HCT116 (cell line): ENCODE results near the gene KRTAP5-5. TPM values are rescaled to one million over a fixed set of nuclear protein-coding genes. Genes with fewer than 3 reads are reported as not detected.
"Not testable (repeated sequence)": the region's sequence is repeated elsewhere in the genome, so short reads cannot be mapped to it uniquely, and the experiment has no call there.

ENCODE experiments used
- ATAC-seq: fragments of 200-7000 bp; cut with Tn5 transposase; 2 replicates; pipeline ENCODE4 v1.9.1; 2020; ENCODE audit warnings: mild to moderate bottlenecking, moderate library complexity
- BruUV-seq: library from RNA; stranded (reverse); fragments of 400-500 nt; replicated peaks from 2 replicates; lab custom pipeline; 2021; lab: Mats Ljungman, UMichigan
- CTCF ChIA-PET: fragments of 300-600 bp; sonication (Branson Sonifier 250); formaldehyde crosslinking; loops from one replicate; lab custom pipeline; 2021; ENCODE audit warnings: antibody characterized with exemption; lab: Charles Lee
- POLR2A ChIA-PET: fragments of 300-600, 350-600 bp; sonication (Branson Sonifier 250); formaldehyde crosslinking; loops from one replicate; lab custom pipeline; 2021; ENCODE audit warnings: antibody characterized with exemption; lab: Charles Lee
- RAD21 ChIA-PET, 2 experiments: fragments of 300-600 bp; sonication (Branson Sonifier 250); formaldehyde crosslinking; loops; one replicate each; lab custom pipeline; 2023; ENCODE audit warnings: low total read pairs in 2 of 2; ENCODE audit not compliant: uncharacterized antibody in 2 of 2, unreplicated experiment in 2 of 2, low non-redundant PET in 1 of 2; lab: Charles Lee
- DNase-seq: peaks from one replicate; pipeline ENCODE4 v3.0.0-alpha.2; 2010; ENCODE audit warnings: low read depth, low spot score
- H2AFZ ChIP-seq: fragments of 200-600 bp; shearing (Covaris generic), sonication (generic); 2 replicates; pipeline ENCODE4 v1.6.1; 2017; ENCODE audit warnings: low read depth, mixed run types, mixed read lengths, antibody characterized with exemption, low read length; ENCODE audit not compliant: poor library complexity, severe bottlenecking
- H3K27ac ChIP-seq: 2 replicates; pipeline ENCODE4 v1.5.1; 2012; ENCODE audit warnings: low read depth, low read length
- H3K27me3 ChIP-seq: fragments of 200-600 bp; sonication (generic); 2 replicates; pipeline ENCODE4 v1.6.1; 2016; ENCODE audit warnings: mixed run types, low read length, mixed read lengths; ENCODE audit not compliant: insufficient read depth
- H3K36me3 ChIP-seq, 2 experiments: fragments of 200-500 bp in 1 of 2; fragments of 200-600 bp in 1 of 2; sonication (Bioruptor generic) in 1 of 2; sonication (generic) in 1 of 2; 2 replicates each; pipeline versions ENCODE4 v1.5.1 to v1.6.1; 2014 to 2016; ENCODE audit warnings: low read length in 2 of 2, inconsistent platforms in 1 of 2, mixed read lengths in 1 of 2, mixed run types in 1 of 2; ENCODE audit not compliant: insufficient read depth in 2 of 2, control insufficient read depth in 1 of 2
- H3K4me1 ChIP-seq, 2 experiments: fragments of 200-600 bp in 1 of 2; sonication (generic) in 1 of 2; 2 replicates each; pipeline versions ENCODE4 v1.5.1 to v1.6.1; 2012 to 2017; ENCODE audit warnings: low read length in 2 of 2, inconsistent platforms in 1 of 2, mild to moderate bottlenecking in 1 of 2, mixed read lengths in 1 of 2, mixed run types in 1 of 2, moderate library complexity in 1 of 2; ENCODE audit not compliant: insufficient read depth in 2 of 2, control insufficient read depth in 1 of 2
- H3K4me2 ChIP-seq: fragments of 200-600 bp; sonication (generic); 2 replicates; pipeline ENCODE4 v1.6.1; 2017; ENCODE audit warnings: mixed run types, low read length, mixed read lengths
- H3K4me3 ChIP-seq, 2 experiments: fragments of 200-600 bp in 1 of 2; sonication (generic) in 1 of 2; replicated peaks in 1 of 2; 2 replicates each; pipeline ENCODE4 v1.5.1; 2011 to 2016; ENCODE audit warnings: low read length in 2 of 2, control low read depth in 1 of 2, low read depth in 1 of 2, mild to moderate bottlenecking in 1 of 2, mixed read lengths in 1 of 2, mixed run types in 1 of 2
- H3K79me2 ChIP-seq: fragments of 200-600 bp; sonication (generic); 2 replicates; pipeline ENCODE4 v1.6.1; 2017; ENCODE audit warnings: mild to moderate bottlenecking, mixed run types, low read length, moderate library complexity, mixed read lengths; ENCODE audit not compliant: insufficient read depth
- H3K9ac ChIP-seq: fragments of 200-600 bp; sonication (generic); 2 replicates; pipeline ENCODE4 v1.6.1; 2016; ENCODE audit warnings: low read length, mixed read lengths
- H3K9me2 ChIP-seq: fragments of 200-600 bp; sonication (generic), shearing (Covaris generic); 2 replicates; pipeline ENCODE4 v1.6.1; 2017; ENCODE audit warnings: mixed run types, mild to moderate bottlenecking, moderate library complexity; ENCODE audit not compliant: insufficient read depth
- H3K9me3 ChIP-seq, 2 experiments: fragments of 200-500 bp in 1 of 2; fragments of 200-600 bp in 1 of 2; sonication (Bioruptor generic) in 1 of 2; sonication (generic) in 1 of 2; 2 replicates each; pipeline ENCODE4 v1.6.1; 2014 to 2017; ENCODE audit warnings: low read length in 2 of 2, mixed read lengths in 2 of 2, inconsistent platforms in 1 of 2, low read depth in 1 of 2, mild to moderate bottlenecking in 1 of 2, mixed run types in 1 of 2, moderate library complexity in 1 of 2; ENCODE audit not compliant: control insufficient read depth in 1 of 2, insufficient read depth in 1 of 2
- H4K20me1 ChIP-seq: fragments of 200-600 bp; sonication (generic), shearing (Covaris generic); 2 replicates; pipeline ENCODE4 v1.6.1; 2017; ENCODE audit warnings: mixed run types, mild to moderate bottlenecking, moderate library complexity; ENCODE audit not compliant: insufficient read depth
- ATF3 ChIP-seq: IDR thresholded peaks from 2 replicates; pipeline ENCODE4 v1.6.1; 2012
- CBX3 ChIP-seq: IDR thresholded peaks from 2 replicates; pipeline ENCODE4 v1.6.1; 2012; ENCODE audit warnings: low read depth
- EGR1 ChIP-seq: IDR thresholded peaks from 2 replicates; pipeline ENCODE4 v1.6.1; 2012; ENCODE audit warnings: low read depth
- ELF1 ChIP-seq: IDR thresholded peaks from 2 replicates; pipeline ENCODE4 v1.6.1; 2012; ENCODE audit warnings: low read depth, borderline replicate concordance
- EZH2 ChIP-seq: fragments of 200-600 bp; sonication (generic); IDR thresholded peaks from 2 replicates; pipeline ENCODE4 v1.6.1; 2017; ENCODE audit warnings: antibody characterized with exemption, mixed run types
- EZH2phosphoT487 ChIP-seq: fragments of 200-600 bp; IDR thresholded peaks from 2 replicates; pipeline ENCODE4 v1.6.1; 2018; ENCODE audit warnings: antibody characterized with exemption, borderline replicate concordance
- MAX ChIP-seq: IDR thresholded peaks from 2 replicates; pipeline ENCODE4 v1.6.1; 2012
- POLR2A ChIP-seq: IDR thresholded peaks from 2 replicates; pipeline ENCODE4 v1.7.0; 2011; ENCODE audit warnings: borderline replicate concordance; ENCODE audit not compliant: insufficient read depth, insufficient read length; ENCODE audit errors: extremely low read depth
- POLR2AphosphoS5 ChIP-seq: IDR thresholded peaks from 2 replicates; pipeline ENCODE4 v1.6.1; 2011; ENCODE audit warnings: mild to moderate bottlenecking, low read depth, low read length, moderate library complexity
- REST ChIP-seq: IDR thresholded peaks from 2 replicates; pipeline ENCODE4 v1.6.1; 2012; ENCODE audit warnings: low read depth
- SIN3A ChIP-seq: IDR thresholded peaks from 2 replicates; pipeline ENCODE4 v1.6.1; 2012; ENCODE audit warnings: low read depth
- TCF7L2 ChIP-seq: IDR thresholded peaks from 2 replicates; pipeline ENCODE4 v1.7.0; 2011; ENCODE audit warnings: borderline replicate concordance, inconsistent platforms; ENCODE audit not compliant: insufficient read depth, insufficient read length; ENCODE audit errors: extremely low read depth
- ZNF274 ChIP-seq: fragments of 200-500 bp; sonication (Bioruptor generic); IDR thresholded peaks from 2 replicates; pipeline ENCODE4 v1.6.1; 2014; ENCODE audit warnings: mild to moderate bottlenecking, low read depth, low read length, inconsistent platforms
- intact Hi-C: fragments of 100-400 bp; cut with micrococcal nuclease; formaldehyde crosslinking; loops from 2 replicates; pipeline ENCODE4 v1.10.0; 2022
- total RNA-seq: library from RNA; stranded (reverse); gene quantifications from one replicate; pipeline ENCODE4 v1.2.1, GENCODE V29; 2021; ENCODE audit not compliant: unreplicated experiment
- TF ChIP-seq, protein P1 (sequence below): IDR thresholded peaks from 2 replicates; pipeline ENCODE4 v1.6.1; 2011; ENCODE audit warnings: mild to moderate bottlenecking, low read length, moderate library complexity; ENCODE audit not compliant: insufficient replicate concordance; ENCODE audit errors: extremely low read depth

Gene KRTAP5-5
- total RNA-seq, 1 experiment from 2014 or later, result not detected

DNA sequence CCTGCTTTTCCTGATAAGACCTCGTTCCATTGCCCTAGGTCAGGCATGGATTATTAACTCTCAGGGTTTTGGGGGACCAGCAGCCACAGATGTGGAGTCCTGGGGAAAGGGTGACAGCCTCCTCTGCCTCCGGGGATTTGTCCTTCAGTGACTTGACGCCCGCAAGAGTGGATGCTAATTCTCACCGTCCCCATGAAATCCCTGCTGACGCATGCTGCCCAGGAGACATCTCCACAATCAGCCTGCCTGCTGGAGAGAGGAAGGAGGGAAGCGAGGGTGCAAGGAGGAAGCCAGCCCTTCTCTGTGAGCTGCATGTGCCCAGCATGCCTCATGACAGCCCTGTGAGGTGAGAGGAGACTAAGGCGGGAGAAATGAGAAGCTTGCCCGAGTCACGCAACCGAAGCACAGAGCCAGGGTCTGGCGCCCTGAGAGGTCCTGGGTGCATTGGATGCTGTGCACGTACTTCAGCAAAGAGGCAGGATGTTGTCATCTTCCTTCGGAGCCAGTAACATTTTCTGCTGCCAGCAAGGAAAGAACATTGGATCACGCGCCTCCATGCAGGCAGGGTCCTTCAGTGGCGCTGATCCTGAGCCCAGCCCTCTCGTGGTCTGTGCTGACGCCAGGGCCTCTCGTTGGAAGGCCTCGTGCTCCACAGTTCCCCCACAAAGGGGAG lies 40.1 kb downstream of the KRTAP5-5 start:
- Histone ChIP-seq H3K79me2 (no peaks in the 10 kb centered on the region), H3K9ac (no peak overlapping the region), H3K4me3 (no peak overlapping the region), H3K27me3 (peaks cover 34% of the 10 kb centered on the region; the same call in 1 of the 2 replicates), H4K20me1 (no peaks in the 10 kb centered on the region), H3K9me3 (no peaks in the 10 kb centered on the region), H3K27ac (no peak overlapping the region), H3K9me2 (no peaks in the 10 kb centered on the region), H3K4me2 (no peak overlapping the region), H3K36me3 (no peaks in the 10 kb centered on the region), H3K4me1 (no peaks in the 10 kb centered on the region), H2AFZ (no peak overlapping the region)
- ChIA-PET RAD21 (no interaction called here), CTCF (no interaction called here), POLR2A (no interaction called here)
- no TSS peak for BruUV-seq
- ATAC-seq, result no peak
- DNase-seq, result no peak
- intact Hi-C loops, result no loop called here
- no peak for TF ChIP-seq EGR1
- TF ChIP-seq, protein P1, sequence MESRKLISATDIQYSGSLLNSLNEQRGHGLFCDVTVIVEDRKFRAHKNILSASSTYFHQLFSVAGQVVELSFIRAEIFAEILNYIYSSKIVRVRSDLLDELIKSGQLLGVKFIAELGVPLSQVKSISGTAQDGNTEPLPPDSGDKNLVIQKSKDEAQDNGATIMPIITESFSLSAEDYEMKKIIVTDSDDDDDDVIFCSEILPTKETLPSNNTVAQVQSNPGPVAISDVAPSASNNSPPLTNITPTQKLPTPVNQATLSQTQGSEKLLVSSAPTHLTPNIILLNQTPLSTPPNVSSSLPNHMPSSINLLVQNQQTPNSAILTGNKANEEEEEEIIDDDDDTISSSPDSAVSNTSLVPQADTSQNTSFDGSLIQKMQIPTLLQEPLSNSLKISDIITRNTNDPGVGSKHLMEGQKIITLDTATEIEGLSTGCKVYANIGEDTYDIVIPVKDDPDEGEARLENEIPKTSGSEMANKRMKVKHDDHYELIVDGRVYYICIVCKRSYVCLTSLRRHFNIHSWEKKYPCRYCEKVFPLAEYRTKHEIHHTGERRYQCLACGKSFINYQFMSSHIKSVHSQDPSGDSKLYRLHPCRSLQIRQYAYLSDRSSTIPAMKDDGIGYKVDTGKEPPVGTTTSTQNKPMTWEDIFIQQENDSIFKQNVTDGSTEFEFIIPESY, result no peak
- TF ChIP-seq CBX3, result no peak
- TF ChIP-seq EZH2phosphoT487, result no peak
- TF ChIP-seq POLR2AphosphoS5, result no peak
- no peak for TF ChIP-seq MAX
- TF ChIP-seq POLR2A, result no peak
- no peak for TF ChIP-seq ATF3
- no peak for TF ChIP-seq REST
- no peak for TF ChIP-seq ELF1
- no peak for TF ChIP-seq SIN3A
- no peak for TF ChIP-seq TCF7L2
- no peak for TF ChIP-seq EZH2
- no peak for TF ChIP-seq ZNF274
- TF ChIP-seq, all 23 proteins: peak for 0

DNA sequence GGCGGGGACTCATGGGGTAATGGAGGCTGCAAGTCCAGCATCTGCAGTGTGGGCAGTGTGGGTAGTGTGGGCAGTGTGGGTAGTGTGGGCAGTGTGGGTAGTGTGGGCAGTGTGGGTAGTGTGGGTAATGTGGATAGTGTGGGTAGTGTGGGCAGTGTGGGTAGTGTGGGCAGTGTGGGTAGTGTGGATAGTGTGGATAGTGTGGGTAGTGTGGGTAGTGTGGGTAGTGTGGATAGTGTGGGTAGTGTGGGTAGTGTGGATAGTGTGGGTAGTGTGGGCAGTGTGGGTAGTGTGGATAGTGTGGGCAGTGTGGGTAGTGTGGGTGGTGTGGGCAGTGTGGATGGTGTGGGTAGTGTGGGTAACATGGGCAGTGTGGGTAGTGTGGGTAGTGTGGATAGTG lies 40.9 kb downstream of the KRTAP5-5 start:
- not testable (repeated sequence) for BruUV-seq

More for the DNA sequence above, 40.9 kb downstream of the KRTAP5-5 start:
- H2AFZ ChIP-seq, ATAC-seq, CTCF ChIA-PET, RAD21 ChIA-PET, H3K4me3 ChIP-seq, H3K27ac ChIP-seq, H3K4me2 ChIP-seq, H3K9ac ChIP-seq, H4K20me1 ChIP-seq, intact Hi-C loops, H3K4me1 ChIP-seq, H3K9me3 ChIP-seq, H3K36me3 ChIP-seq, H3K9me2 ChIP-seq, POLR2A ChIA-PET, DNase-seq, H3K79me2 ChIP-seq: not testable (repeated sequence)
- peaks cover 42% of the 10 kb centered on the region; the same call in 1 of the 2 replicates for H3K27me3 ChIP-seq
